NCI-H2227 (cell line): ENCODE measurements around the gene GPSM1.

Experiments used
- DNase-seq: peaks from one replicate; lab custom pipeline; 2025; ENCODE audit not compliant: unreplicated experiment; lab: John Stamatoyannopoulos, UW

Gene GPSM1

GRCh38 chr9:136304456-136304855 is 22.9 kb upstream of the GPSM1 start:
- no peak for DNase-seq

GRCh38 chr9:136304981-136305380 is 22.4 kb upstream of the GPSM1 start:
- no peak for DNase-seq

- DNase-seq: no peak
Observed at GRCh38 chr9:136305804-136306203, 21.5 kb upstream of the GPSM1 start.

- no peak for DNase-seq
Observed at GRCh38 chr9:136306211-136307208, 20.8 kb upstream of the GPSM1 start.

- DNase-seq: no peak
Observed at GRCh38 chr9:136307215-136307750, 20.1 kb upstream of the GPSM1 start.

- DNase-seq: no peak
Observed at GRCh38 chr9:136308006-136308701, 19.2 kb upstream of the GPSM1 start.

GRCh38 chr9:136308702-136309053 is 18.7 kb upstream of the GPSM1 start:
- DNase-seq: no peak

- peak; percentile 43 for DNase-seq
Observed at GRCh38 chr9:136309101-136309801, 18.1 kb upstream of the GPSM1 start.

- DNase-seq: no peak
Observed at GRCh38 chr9:136309806-136310220, 17.5 kb upstream of the GPSM1 start.

GRCh38 chr9:136310273-136311030 is 16.9 kb upstream of the GPSM1 start:
- no peak for DNase-seq

- DNase-seq: peak; percentile 38
Observed at GRCh38 chr9:136311051-136312008, 16.0 kb upstream of the GPSM1 start.

GRCh38 chr9:136312009-136312375 is 15.3 kb upstream of the GPSM1 start:
- no peak for DNase-seq

- no peak for DNase-seq
Observed at GRCh38 chr9:136312436-136312835, 14.9 kb upstream of the GPSM1 start.

- no peak for DNase-seq
Observed at GRCh38 chr9:136313111-136314055, 14.0 kb upstream of the GPSM1 start.

GRCh38 chr9:136314056-136314416 is 13.3 kb upstream of the GPSM1 start:
- DNase-seq: no peak

GRCh38 chr9:136314944-136315343 is 12.4 kb upstream of the GPSM1 start:
- no peak for DNase-seq

GRCh38 chr9:136316271-136316751 is 11.0 kb upstream of the GPSM1 start:
- DNase-seq: no peak
